K562 (cell line): ENCODE data around the gene CSF1. TPM values are rescaled to one million over a fixed set of nuclear protein-coding genes. Genes with fewer than 3 reads are reported as not detected.

Experiments
- ATF1 ChIP-seq, 2 experiments: fragments of 450-650 bp in 1 of 2; IDR thresholded peaks; 2 replicates each; pipeline ENCODE4 v1.6.1; 2016; ENCODE audit warnings: missing compliant biosample characterization in 1 of 2, missing genetic modification characterization in 1 of 2
- CBX3 ChIP-seq, 2 experiments: IDR thresholded peaks; 1 replicate in 1 of 2; 2 replicates in 1 of 2; pipeline ENCODE4 v1.6.1; 2012; ENCODE audit warnings: inconsistent platforms in 2 of 2, low read length in 2 of 2, borderline replicate concordance in 1 of 2, control low read depth in 1 of 2
- EGR1 ChIP-seq: fragments of 450-650 bp; conservative IDR thresholded peaks from 2 replicates; pipeline ENCODE4 v1.6.1; 2017; ENCODE audit warnings: mild to moderate bottlenecking
- EP300 ChIP-seq: IDR thresholded peaks from 2 replicates; pipeline ENCODE4 v1.6.1; 2012; ENCODE audit warnings: low read length, improper control_type of control experiment
- GABPB1 ChIP-seq: sonication (generic); formaldehyde crosslinking; IDR thresholded peaks from 2 replicates; pipeline ENCODE4 v1.8.0; 2022; ENCODE audit warnings: mild to moderate bottlenecking, missing genetic modification reagents
- MYNN ChIP-seq, 2 experiments: sonication (generic); formaldehyde crosslinking in 1 of 2; IDR thresholded peaks; 2 replicates each; pipeline versions ENCODE4 v1.5.0 to v1.6.1; 2016 to 2020; ENCODE audit warnings: antibody characterized with exemption in 1 of 2, missing genetic modification reagents in 1 of 2
- NR4A1 ChIP-seq, 2 experiments: fragments of 250-450 bp in 1 of 2; fragments of 450-650 bp in 1 of 2; sonication (Bioruptor Pico) in 1 of 2; IDR thresholded peaks; 2 replicates each; pipeline versions ENCODE4 v1.4.0 to v1.6.1; 2016 to 2020; ENCODE audit warnings: mild to moderate bottlenecking in 2 of 2, missing compliant biosample characterization in 1 of 2, missing genetic modification characterization in 1 of 2, moderate library complexity in 1 of 2
- RAD51 ChIP-seq: fragments of 450-650 bp; IDR thresholded peaks from 2 replicates; pipeline ENCODE4 v1.7.1; 2016; ENCODE audit warnings: low read depth, mild to moderate bottlenecking, borderline replicate concordance
- RCOR1 ChIP-seq, 2 experiments: IDR thresholded peaks; 2 replicates each; pipeline ENCODE4 v1.6.1; 2012; ENCODE audit warnings: low read depth in 2 of 2, low read length in 2 of 2, borderline replicate concordance in 1 of 2, improper control_type of control experiment in 1 of 2
- RERE ChIP-seq: sonication (generic); formaldehyde crosslinking; IDR thresholded peaks from 2 replicates; pipeline ENCODE4 v1.8.0; 2023; ENCODE audit warnings: missing genetic modification reagents, mild to moderate bottlenecking, borderline replicate concordance
- SFPQ ChIP-seq: fragments of 200-400 bp; formaldehyde crosslinking; IDR thresholded peaks from 2 replicates; pipeline ENCODE4 v1.6.1; 2017; ENCODE audit warnings: mild to moderate bottlenecking, low read depth, low read length, moderate library complexity
- STAT6 ChIP-seq: sonication (generic); formaldehyde crosslinking; IDR thresholded peaks from 2 replicates; pipeline ENCODE4 v1.8.1; 2023; ENCODE audit warnings: mild to moderate bottlenecking, missing genetic modification reagents
- TAL1 ChIP-seq: fragments of 450-650 bp; IDR thresholded peaks from 2 replicates; pipeline ENCODE4 v1.6.1; 2016; ENCODE audit warnings: mild to moderate bottlenecking
- YBX1 ChIP-seq: fragments of 450-650 bp; IDR thresholded peaks from 2 replicates; pipeline ENCODE4 v1.7.1; 2016; ENCODE audit warnings: mild to moderate bottlenecking
- ZNF3 ChIP-seq: fragments of 250-450 bp; sonication (Bioruptor Pico); IDR thresholded peaks from 2 replicates; pipeline ENCODE4 v1.5.0; 2021; ENCODE audit warnings: mild to moderate bottlenecking, moderate library complexity
- polyA plus RNA-seq, 8 experiments: library from polyadenylated mRNA; depleted of rRNA in 4 of 8; stranded (reverse) in 5 of 8; unstranded in 3 of 8; fragments of >200 nt; fragmentation: Nextera tagmentation in 2 of 8; fragmentation: Illumina TruSeq in 1 of 8; extraction: Ambion mirVana in 2 of 8; extraction: Trizol in 1 of 8; gene quantifications; 2 replicates each; pipeline versions ENCODE4 v1.2.1 to v1.2.3, GENCODE V29; 2011 to 2014; ENCODE audit warnings: inconsistent platforms in 1 of 8, missing spikeins in 1 of 8
- total RNA-seq, 7 experiments: library from RNA; depleted of rRNA in 6 of 7; stranded (reverse); fragments of >200 nt in 6 of 7; fragmentation: Illumina TruSeq in 2 of 7; extraction: Trizol in 2 of 7; gene quantifications; 2 replicates each; pipeline versions ENCODE4 v1.2.1 to v1.2.3, GENCODE V29; 2011 to 2021; ENCODE audit warnings: low replicate concordance in 1 of 7

CSF1 gene
- total and polyA plus RNA-seq, 9 of the 15 experiments (the other 6 are each of a cell fraction or from before 2014, with no cell fraction given): 0.18 to 11.8 (median 2.8) TPM

- no peak for TF ChIP-seq RERE (CRISPR knock-in tag)
- TF ChIP-seq RCOR1 (IDR thresholded peaks at IDR 0.05; ENCODE audit: borderline replicate concordance in 1 of 2, low read depth in 2 of 2, low read length in 2 of 2): 0 out of 4 replicates have a peak, but pooled peaks of 1 of the 2 experiments have one; percentile 7
- TF ChIP-seq EGR1: peak; percentile 42; the same call in 1 of the 2 replicates
- peak; percentile 30; the same call in 1 of the 2 replicates for TF ChIP-seq EP300
- no peak for TF ChIP-seq STAT6
- no peak for TF ChIP-seq SFPQ
- no peak for TF ChIP-seq ZNF3 (CRISPR knock-in tag)
- TF ChIP-seq TAL1: peak; percentile 47; the same call in 1 of the 2 replicates
- no peak for TF ChIP-seq NR4A1 (CRISPR knock-in tag; IDR thresholded peaks at IDR 0.05)
- no peak for TF ChIP-seq NR4A1 (tag; IDR thresholded peaks at IDR 0.05)
- TF ChIP-seq ATF1 (CRISPR knock-in tag; IDR thresholded peaks at IDR 0.05): no peak
- TF ChIP-seq ATF1 (tag; IDR thresholded peaks at IDR 0.05): no peak
- TF ChIP-seq GABPB1: peak; percentile 32; the same call in 1 of the 2 replicates
- no peak for TF ChIP-seq RAD51
- no peak for TF ChIP-seq YBX1
- no peak for TF ChIP-seq MYNN (IDR thresholded peaks at IDR 0.05)
- no peak for TF ChIP-seq MYNN (CRISPR knock-in tag; IDR thresholded peaks at IDR 0.05)
- peak in 1 of 2 experiments; percentile 27; a peak in 1 of 3 replicates for TF ChIP-seq CBX3 (IDR thresholded peaks at IDR 0.05; ENCODE audit: borderline replicate concordance in 1 of 2, low read length in 2 of 2)
These were observed 29.4 kb upstream of the CSF1 start (continued) for GRCh38 chr1:109880971-109881894.
